Prostate gland (tissue), 2 donors: ENCODE results near the gene SUSD1.

Source experiments
- POLR2A ChIP-seq: fragments of 450-650 bp; IDR thresholded peaks from one replicate; pipeline ENCODE4 v1.6.1; 2016; ENCODE audit warnings: antibody characterized with exemption, mild to moderate bottlenecking
- POLR2AphosphoS5 ChIP-seq: sonication (generic); formaldehyde crosslinking; IDR thresholded peaks from one replicate; pipeline ENCODE4 v1.6.1; 2017; ENCODE audit warnings: antibody characterized with exemption
- TF ChIP-seq, protein P1 (sequence below), 4 experiments: fragments of 200-600 bp in 2 of 4; fragments of 450-650 bp in 2 of 4; sonication (generic) in 2 of 4; IDR thresholded peaks; 1 replicate in 3 of 4; 2 replicates in 1 of 4; pipeline ENCODE4 v1.5.1; 2016 to 2019; ENCODE audit warnings: antibody characterized with exemption in 4 of 4, mild to moderate bottlenecking in 2 of 4, moderate library complexity in 2 of 4

DNA sequence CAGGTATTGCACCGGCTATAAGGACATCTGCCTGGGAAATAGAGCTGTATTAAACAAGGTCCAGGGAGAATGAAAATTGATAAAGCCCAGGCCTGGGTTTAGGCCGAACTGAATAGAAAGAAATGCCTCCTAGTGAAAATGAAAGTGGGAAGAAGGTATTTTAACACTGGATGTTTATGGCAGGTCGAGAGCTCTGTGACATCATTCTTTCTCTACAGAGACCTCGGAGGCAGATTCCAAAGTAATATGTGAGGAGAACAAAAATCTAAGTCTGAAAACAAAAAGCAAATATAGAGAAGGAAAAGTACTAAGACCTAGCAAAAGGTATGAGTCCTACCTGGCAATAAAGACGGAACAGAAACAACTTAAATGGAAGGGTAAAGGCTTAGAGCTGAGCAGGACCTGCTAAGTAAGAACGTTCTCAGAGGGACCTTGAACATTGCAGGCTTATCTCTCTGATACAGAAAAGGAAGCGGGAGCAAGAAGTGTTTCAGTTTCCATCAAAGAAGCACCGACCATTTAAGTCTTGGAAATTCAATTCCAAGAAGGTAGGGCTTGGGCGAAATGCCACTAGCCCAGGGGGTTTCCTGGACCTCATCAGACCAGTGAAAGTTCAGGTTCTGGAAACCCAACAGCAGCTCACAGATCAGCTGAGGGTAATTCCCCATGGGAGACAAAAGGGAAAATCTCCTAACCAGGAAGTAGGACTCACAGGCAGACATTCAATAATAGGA lies 80.0 kb downstream of the SUSD1 start:
- TF ChIP-seq POLR2A (no peak), POLR2AphosphoS5 (no peak)
- TF ChIP-seq, protein P1, sequence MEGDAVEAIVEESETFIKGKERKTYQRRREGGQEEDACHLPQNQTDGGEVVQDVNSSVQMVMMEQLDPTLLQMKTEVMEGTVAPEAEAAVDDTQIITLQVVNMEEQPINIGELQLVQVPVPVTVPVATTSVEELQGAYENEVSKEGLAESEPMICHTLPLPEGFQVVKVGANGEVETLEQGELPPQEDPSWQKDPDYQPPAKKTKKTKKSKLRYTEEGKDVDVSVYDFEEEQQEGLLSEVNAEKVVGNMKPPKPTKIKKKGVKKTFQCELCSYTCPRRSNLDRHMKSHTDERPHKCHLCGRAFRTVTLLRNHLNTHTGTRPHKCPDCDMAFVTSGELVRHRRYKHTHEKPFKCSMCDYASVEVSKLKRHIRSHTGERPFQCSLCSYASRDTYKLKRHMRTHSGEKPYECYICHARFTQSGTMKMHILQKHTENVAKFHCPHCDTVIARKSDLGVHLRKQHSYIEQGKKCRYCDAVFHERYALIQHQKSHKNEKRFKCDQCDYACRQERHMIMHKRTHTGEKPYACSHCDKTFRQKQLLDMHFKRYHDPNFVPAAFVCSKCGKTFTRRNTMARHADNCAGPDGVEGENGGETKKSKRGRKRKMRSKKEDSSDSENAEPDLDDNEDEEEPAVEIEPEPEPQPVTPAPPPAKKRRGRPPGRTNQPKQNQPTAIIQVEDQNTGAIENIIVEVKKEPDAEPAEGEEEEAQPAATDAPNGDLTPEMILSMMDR (IDR thresholded peaks at IDR 0.05), result no peak
